Natural killer cell treated with Interleukin-12 subunit alpha and Interleukin-12 subunit beta and Interleukin-15 and Interleukin-18, amount 100 ng/mL, for 72 hours (primary cell): Measurements from ENCODE around the gene TMEM145. TPM values are rescaled to one million over a fixed set of nuclear protein-coding genes. Genes with fewer than 3 reads are reported as not detected.
"Not testable (repeated sequence)": the region's sequence is repeated elsewhere in the genome, so short reads cannot be mapped to it uniquely, and the experiment has no call there.

Experiments used
- ATAC-seq, 2 donors: fragments of 150-1000 bp; cut with Tn5 transposase in 1 of 2; sonication (Bioruptor Pico), chemical (Tn5 transposase) in 1 of 2; 2 replicates each; pipeline ENCODE4 v1.10.0; 2021
- DNase-seq: peaks from one replicate; pipeline ENCODE4 v3.0.0; 2022; ENCODE audit warnings: low spot score
- H3K27ac Mint-ChIP-seq, 2 donors: 1 replicate in 1 of 2; 2 replicates in 1 of 2; pipeline ENCODE4 v1.8.0; 2022; ENCODE audit warnings: mixed read lengths in 2 of 2, mild to moderate bottlenecking in 1 of 2, moderate library complexity in 1 of 2
- H3K27me3 Mint-ChIP-seq, 2 donors: 1 replicate in 1 of 2; 2 replicates in 1 of 2; pipeline ENCODE4 v1.8.0; 2022; ENCODE audit warnings: mixed read lengths in 2 of 2
- H3K36me3 Mint-ChIP-seq: one replicate; pipeline ENCODE4 v1.8.0; 2022; ENCODE audit warnings: mixed read lengths
- H3K4me1 Mint-ChIP-seq, 2 donors: 1 replicate in 1 of 2; 2 replicates in 1 of 2; pipeline ENCODE4 v1.8.0; 2022; ENCODE audit warnings: low read depth in 2 of 2, mixed read lengths in 2 of 2, mild to moderate bottlenecking in 1 of 2
- H3K4me3 Mint-ChIP-seq: one replicate; pipeline ENCODE4 v1.8.0; 2022; ENCODE audit warnings: mixed read lengths
- H3K9me3 Mint-ChIP-seq: 2 replicates; pipeline ENCODE4 v1.8.0; 2022; ENCODE audit warnings: mixed read lengths
- total RNA-seq, 2 donors: library from RNA; stranded (reverse); gene quantifications; one replicate each; pipeline ENCODE4 v1.2.3, GENCODE V29; 2022

The TMEM145 gene
- 1 to 10 TPM; 1.4 to 1.6 TPM for total RNA-seq

DNA sequence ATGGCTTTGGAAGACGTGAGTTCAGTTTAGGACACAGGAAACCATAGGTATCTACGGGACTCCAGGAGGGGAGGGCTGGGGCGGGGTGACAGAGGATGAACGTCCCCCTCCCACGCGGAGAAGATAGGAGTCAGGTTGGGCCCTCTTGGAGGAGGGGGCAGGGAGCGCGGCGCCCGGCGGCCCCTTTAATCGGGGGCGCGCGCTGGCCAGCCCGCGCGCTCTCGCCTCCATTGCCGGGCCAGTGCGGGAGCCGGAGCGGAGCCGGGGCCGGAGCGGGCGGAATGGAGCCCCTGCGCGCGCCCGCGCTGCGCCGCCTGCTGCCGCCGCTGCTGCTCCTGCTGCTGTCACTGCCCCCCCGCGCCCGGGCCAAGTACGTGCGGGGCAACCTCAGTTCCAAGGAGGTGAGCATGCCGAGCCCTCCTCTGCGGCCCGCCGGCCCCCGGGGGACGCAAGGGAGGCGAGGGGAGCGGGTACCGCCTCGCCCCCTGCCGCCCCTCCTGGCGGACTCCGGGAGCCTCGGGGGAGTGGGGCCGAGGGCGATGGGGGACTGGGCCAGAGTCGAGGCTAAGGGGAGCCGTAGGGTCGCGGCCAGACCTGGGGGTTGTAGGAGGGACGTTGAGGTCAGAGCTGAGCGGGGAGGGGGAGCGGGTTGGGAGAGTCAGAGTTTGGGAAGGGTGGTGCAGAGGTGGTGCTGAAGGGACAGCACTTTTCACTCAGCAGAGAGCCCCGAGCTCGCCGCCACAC, at the start of gene TMEM145:
Gene TMEM145, plus strand, starts transcription at position 214 of the 744 bp plus-strand sequence. Its CDS starts 68 bp downstream, at position 282.
- Mint-ChIP-seq H3K36me3 (no peaks in the 10 kb centered on the region), H3K4me1 (peaks cover 25 to 27% of the 10 kb centered on the region in 2 donors), H3K9me3 (no peaks in the 10 kb centered on the region), H3K27me3 (peaks cover 32 to 33% of the 10 kb centered on the region in 2 donors), H3K4me3 (peak within 1 kb of the TSS; percentile 70), H3K27ac (no peak within 1 kb of the TSS)
- DNase-seq, result peak; percentile 61
- ATAC-seq, result peak; percentile 63 to 77

DNA sequence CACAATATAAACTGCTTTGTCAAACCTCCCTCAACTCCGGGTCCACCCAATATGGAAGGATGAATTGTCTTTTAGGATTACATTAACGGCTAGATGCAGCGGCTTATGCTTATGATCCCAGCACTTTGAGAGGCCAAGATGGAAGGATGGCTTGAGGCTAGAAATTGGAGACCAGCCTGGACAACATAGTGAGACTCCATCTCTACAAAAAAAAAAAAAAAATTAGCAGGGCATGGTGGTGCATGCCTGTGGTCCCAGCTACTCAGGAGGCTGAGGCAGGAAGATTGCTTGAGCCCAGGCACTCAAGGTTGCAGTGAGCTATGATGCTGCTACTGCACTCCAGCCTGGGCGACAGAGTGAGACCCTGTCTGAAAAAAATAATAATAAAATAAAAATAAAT, 47.0 kb upstream of the TMEM145 start:
- not testable (repeated sequence) for DNase-seq, H3K4me3 Mint-ChIP-seq, ATAC-seq, H3K9me3 Mint-ChIP-seq, H3K27me3 Mint-ChIP-seq, H3K36me3 Mint-ChIP-seq
- Mint-ChIP-seq H3K4me1 (peaks cover 0 to 28% of the 10 kb centered on the region in 2 donors), H3K27ac (peak overlapping the region in 1 of 2 donors; percentile 5)

- DNase-seq, ATAC-seq, H3K4me3 Mint-ChIP-seq, H3K27ac Mint-ChIP-seq, H3K9me3 Mint-ChIP-seq, H3K27me3 Mint-ChIP-seq, H3K36me3 Mint-ChIP-seq: not testable (repeated sequence)
- H3K4me1 Mint-ChIP-seq, result peaks cover 0 to 33% of the 10 kb centered on the region in 2 donors
Observed at GRCh38 chr19:42266928-42267603, 46.0 kb upstream of the TMEM145 start.

DNA sequence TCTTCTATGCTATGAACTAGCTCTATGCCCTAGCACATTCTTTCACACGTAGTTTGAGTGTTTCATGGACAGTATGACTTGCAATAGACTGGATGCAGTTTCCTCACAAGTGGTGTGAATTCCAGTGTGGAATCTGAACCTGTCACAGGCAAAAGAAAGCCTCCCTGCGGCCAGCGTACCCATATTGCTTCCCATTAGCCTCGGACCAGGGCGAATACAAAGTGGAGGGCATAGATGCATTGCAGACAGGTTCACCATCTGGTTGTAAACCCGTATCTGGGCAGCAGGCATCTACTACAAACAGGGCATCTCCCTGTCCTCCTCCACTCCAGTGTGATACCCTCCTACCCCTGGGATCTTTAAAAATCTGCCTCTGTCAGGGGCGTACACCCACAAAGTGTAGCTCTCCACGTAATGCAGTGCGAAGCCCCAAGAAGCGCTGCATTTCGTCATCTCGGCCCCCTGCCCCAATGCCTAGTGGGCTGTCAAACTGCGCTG, 45.4 kb upstream of the TMEM145 start:
- Mint-ChIP-seq H3K27ac (no peak overlapping the region), H3K4me1 (peaks cover 0 to 31% of the 10 kb centered on the region in 2 donors), H3K27me3 (no peaks in the 10 kb centered on the region), H3K4me3 (no peak overlapping the region), H3K9me3 (no peaks in the 10 kb centered on the region), H3K36me3 (no peaks in the 10 kb centered on the region)
- ATAC-seq, result no peak
- DNase-seq, result no peak

- Mint-ChIP-seq H3K27me3 (no peaks in the 10 kb centered on the region), H3K4me3 (no peak overlapping the region), H3K9me3 (no peaks in the 10 kb centered on the region), H3K27ac (no peak overlapping the region), H3K4me1 (peaks cover 0 to 31% of the 10 kb centered on the region in 2 donors), H3K36me3 (no peaks in the 10 kb centered on the region)
- DNase-seq, result peak; percentile 100
- ATAC-seq, result peak; percentile 79 to 84
Observed at GRCh38 chr19:42268142-42268703, 44.9 kb upstream of the TMEM145 start.

DNA sequence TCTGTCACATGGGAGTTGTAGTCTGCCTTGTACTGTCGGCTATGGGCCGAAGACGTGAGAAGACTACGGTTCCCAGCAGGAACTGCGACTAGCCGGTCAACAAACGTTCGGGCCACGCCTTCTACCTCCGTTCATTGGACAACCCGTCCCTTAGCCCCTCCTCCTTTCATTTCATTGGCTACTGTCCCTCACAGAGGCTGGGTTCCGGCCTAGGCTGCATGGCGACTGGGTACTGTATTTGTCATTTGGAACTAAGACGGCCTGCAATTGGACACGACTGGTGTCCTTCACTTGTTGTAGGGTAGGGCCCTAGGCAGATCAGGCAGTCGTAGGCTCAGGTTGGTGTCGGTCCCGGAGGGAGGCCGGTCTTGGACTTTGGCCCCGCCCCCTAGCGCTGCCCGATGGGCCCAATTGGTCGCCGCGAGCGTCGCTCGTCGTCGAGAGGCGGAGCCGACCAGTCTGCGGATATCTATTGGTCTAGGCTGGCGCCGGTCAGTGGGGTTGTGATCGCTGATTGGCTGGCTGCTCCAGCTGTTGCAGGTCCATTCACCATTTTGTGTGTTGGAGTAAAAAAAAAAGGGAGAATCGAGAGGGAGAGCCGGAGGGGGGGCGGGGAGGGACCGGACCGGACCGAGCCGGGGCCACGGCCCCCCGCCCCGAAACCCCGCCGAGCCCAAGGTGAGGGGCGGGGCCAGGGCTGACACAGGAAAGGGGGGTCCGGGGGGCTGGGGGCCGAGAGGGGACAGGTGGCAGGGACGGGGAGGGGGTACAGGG, 44.2 kb upstream of the TMEM145 start, which contains the start of gene CIC:
Gene CIC, plus strand, starts transcription at position 549 of the 774 bp plus-strand sequence. CDS start 2,532 bp downstream, outside the sequence.
- Mint-ChIP-seq H3K4me3 (no peak within 1 kb of the TSS), H3K27ac (no peak within 1 kb of the TSS), H3K4me1 (peaks cover 0 to 31% of the 10 kb centered on the region in 2 donors), H3K27me3 (no peaks in the 10 kb centered on the region), H3K9me3 (no peaks in the 10 kb centered on the region), H3K36me3 (no peaks in the 10 kb centered on the region)
- DNase-seq (peak; percentile 99), ATAC-seq (peak; percentile 91)

DNA sequence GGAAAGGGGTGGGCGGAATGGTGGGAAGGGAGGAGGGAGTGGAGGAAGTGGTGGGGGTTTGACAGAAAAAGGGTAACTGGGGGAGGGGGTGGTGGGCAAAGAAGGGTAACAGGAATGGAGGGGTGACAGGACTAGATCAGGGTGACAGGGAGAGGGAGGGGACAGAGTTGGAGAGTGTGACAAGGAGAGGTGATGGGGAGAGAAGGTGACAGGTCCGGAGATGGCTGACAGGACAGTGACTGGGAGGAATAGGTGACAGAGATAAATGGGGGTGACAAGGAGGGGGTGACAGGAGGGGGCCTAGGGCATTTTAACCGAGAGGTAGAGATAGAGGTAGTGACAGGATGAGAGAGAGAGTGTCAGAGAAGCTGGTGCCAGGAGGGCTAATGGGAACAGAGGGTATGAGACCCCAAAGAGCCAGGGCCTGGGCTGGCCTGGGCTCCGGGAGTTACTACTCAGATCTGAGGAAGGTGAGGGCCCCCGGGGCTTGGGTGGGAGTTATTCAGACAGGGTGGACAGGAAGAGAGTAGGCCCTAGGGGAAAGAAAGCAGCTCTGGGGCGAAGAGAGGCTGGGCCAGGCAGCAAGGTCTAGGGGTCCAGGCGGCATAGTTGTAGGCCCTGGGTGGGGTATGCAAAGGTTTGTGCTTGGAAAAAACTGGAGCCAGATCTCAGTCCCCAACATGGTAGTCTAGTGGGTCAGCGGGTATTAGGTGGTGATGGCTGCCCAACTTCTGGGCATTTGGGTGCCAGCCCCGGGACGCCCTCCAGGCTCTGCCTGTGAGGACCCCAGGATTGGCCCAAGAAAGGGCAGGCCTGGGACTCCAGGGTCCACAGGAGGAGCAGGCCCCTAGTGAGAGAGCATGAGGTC, 43.4 kb upstream of the TMEM145 start:
- no peak for DNase-seq
- H3K36me3 Mint-ChIP-seq, result no peaks in the 10 kb centered on the region
- H3K4me3 Mint-ChIP-seq, result no peak overlapping the region
- H3K4me1 Mint-ChIP-seq, result peaks cover 5 to 35% of the 10 kb centered on the region in 2 donors
- H3K27ac Mint-ChIP-seq, result no peak overlapping the region
- H3K9me3 Mint-ChIP-seq, result no peaks in the 10 kb centered on the region
- ATAC-seq, result no peak
- H3K27me3 Mint-ChIP-seq, result no peaks in the 10 kb centered on the region

GRCh38 chr19:42270346-42271044, 42.6 kb upstream of the TMEM145 start:
- no peaks in the 10 kb centered on the region for H3K36me3 Mint-ChIP-seq
- DNase-seq (peak; percentile 85), ATAC-seq (peak in 1 of 2 donors; percentile 0)
- no peaks in the 10 kb centered on the region for H3K27me3 Mint-ChIP-seq
- H3K4me3 Mint-ChIP-seq, result no peak overlapping the region
- no peak overlapping the region for H3K27ac Mint-ChIP-seq
- H3K9me3 Mint-ChIP-seq, result no peaks in the 10 kb centered on the region
- H3K4me1 Mint-ChIP-seq, result peaks cover 11 to 42% of the 10 kb centered on the region in 2 donors

DNA sequence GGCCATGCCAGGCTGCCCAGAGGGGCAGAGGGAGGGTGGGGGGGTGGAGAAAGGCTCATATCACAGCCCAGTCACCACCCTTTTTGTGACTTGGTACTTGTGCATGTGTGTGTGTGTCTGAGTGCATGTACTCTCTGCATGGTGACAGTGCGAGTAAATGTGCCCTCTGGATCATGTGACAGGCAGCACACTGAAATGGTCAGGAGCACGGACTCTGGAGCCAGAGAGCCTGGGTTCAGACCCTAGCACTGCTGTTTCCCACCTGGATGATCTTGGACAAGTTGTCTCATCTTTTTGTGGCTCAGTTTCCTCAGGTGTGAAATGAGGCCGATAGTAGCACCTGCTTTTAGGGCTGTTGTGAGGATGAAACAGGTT, 42.1 kb upstream of the TMEM145 start:
- DNase-seq (no peak), ATAC-seq (no peak)
- H3K4me1 Mint-ChIP-seq, result peaks cover 15 to 46% of the 10 kb centered on the region in 2 donors
- no peaks in the 10 kb centered on the region for H3K9me3 Mint-ChIP-seq
- H3K27ac Mint-ChIP-seq, result no peak overlapping the region
- H3K27me3 Mint-ChIP-seq, result no peaks in the 10 kb centered on the region
- peaks cover 3% of the 10 kb centered on the region for H3K36me3 Mint-ChIP-seq
- H3K4me3 Mint-ChIP-seq, result no peak overlapping the region

DNA sequence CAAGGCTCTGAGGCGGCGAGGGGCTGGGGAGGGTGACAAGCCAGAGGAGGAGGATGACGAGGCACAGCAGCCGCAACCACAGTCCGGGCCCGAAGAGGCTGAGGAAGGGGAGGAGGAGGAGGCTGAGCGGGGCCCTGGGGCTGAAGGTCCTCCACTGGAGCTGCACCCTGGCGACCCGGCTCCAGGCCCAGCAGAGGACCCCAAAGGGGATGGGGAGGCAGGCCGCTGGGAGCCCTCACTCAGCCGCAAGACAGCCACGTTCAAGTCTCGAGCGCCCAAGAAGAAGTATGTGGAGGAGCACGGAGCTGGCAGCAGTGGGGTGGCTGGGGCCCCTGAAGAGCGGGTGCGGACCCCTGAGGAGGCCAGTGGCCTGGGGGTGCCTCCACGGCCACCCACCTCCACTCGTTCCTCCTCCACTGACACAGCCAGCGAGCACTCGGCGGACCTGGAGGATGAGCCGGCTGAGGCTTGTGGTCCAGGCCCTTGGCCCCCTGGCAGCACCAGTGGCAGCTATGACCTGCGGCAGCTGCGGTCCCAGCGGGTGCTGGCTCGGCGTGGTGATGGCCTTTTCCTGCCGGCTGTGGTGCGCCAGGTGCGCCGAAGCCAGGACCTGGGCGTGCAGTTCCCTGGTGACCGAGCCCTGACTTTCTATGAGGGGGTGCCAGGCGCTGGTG, 41.1 kb upstream of the TMEM145 start:
- H3K9me3 Mint-ChIP-seq, result no peaks in the 10 kb centered on the region
- H3K36me3 Mint-ChIP-seq, result peaks cover 5% of the 10 kb centered on the region
- H3K4me1 Mint-ChIP-seq, result peaks cover 19 to 49% of the 10 kb centered on the region in 2 donors
- DNase-seq, result no peak
- no peak for ATAC-seq
- no peak overlapping the region for H3K4me3 Mint-ChIP-seq
- H3K27ac Mint-ChIP-seq, result no peak overlapping the region
- H3K27me3 Mint-ChIP-seq, result no peaks in the 10 kb centered on the region

DNA sequence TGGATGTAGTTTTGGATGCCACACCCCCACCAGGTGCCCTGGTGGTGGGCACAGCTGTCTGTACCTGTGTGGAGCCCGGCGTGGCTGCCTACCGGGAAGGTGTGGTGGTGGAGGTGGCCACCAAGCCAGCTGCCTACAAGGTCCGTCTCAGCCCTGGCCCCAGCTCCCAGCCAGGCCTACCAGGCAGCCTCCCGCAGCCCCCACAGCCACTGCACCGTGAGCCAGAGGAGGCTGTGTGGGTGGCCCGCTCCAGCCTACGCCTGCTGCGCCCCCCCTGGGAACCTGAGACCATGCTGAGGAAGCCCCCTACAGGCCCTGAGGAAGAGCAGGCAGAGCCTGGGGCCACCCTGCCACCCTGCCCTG, 40.6 kb upstream of the TMEM145 start:
- Mint-ChIP-seq H3K4me3 (no peak overlapping the region), H3K36me3 (peaks cover 5% of the 10 kb centered on the region), H3K27me3 (no peaks in the 10 kb centered on the region), H3K27ac (no peak overlapping the region), H3K9me3 (no peaks in the 10 kb centered on the region), H3K4me1 (peaks cover 19 to 51% of the 10 kb centered on the region in 2 donors)
- DNase-seq, result no peak
- no peak for ATAC-seq

DNA sequence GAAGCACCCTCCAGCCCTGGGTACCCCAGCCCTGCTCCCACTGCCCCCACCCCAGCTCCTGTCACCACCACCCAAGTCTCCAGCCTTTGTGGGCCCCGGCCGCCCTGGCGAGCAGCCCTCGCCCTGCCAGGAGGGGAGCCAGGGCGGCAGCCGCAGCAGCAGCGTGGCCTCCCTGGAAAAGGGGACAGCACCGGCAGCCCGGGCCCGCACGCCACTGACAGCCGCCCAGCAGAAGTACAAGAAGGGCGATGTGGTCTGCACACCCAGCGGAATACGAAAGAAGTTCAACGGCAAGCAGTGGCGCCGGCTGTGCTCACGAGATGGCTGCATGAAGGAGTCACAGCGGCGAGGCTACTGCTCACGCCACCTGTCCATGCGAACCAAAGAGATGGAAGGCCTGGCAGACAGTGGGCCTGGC, 40.1 kb upstream of the TMEM145 start:
- DNase-seq (no peak), ATAC-seq (no peak)
- Mint-ChIP-seq H3K36me3 (peaks cover 5% of the 10 kb centered on the region), H3K4me3 (no peak overlapping the region), H3K27ac (no peak overlapping the region), H3K4me1 (peaks cover 20 to 49% of the 10 kb centered on the region in 2 donors), H3K9me3 (no peaks in the 10 kb centered on the region), H3K27me3 (no peaks in the 10 kb centered on the region)
